ENCODE data around the gene KIAA0753.

GRCh38 chr17:6641247-6641863 lies 844 bp upstream of the KIAA0753 start:
- TF ChIP-seq POLR2A (IDR thresholded peaks at IDR 0.05), result no peak
- TF ChIP-seq CTCF (IDR thresholded peaks at IDR 0.05 in 4 of 5, conservative IDR thresholded peaks at IDR 0.05 in 1 of 5), result no peak
